NOMO-1 treated with dmso at 0.1 percent for 144 hours (cell line): ENCODE measurements around the gene TRAPPC3L.
"Not testable (repeated sequence)": the region's sequence is repeated elsewhere in the genome, so short reads cannot be mapped to it uniquely, and the experiment has no call there.

Source experiments
- DNase-seq: peaks from one replicate; lab custom pipeline; 2025; ENCODE audit not compliant: unreplicated experiment; lab: John Stamatoyannopoulos, UW

TRAPPC3L gene

GRCh38 chr6:116515141-116515540 lies 30.3 kb downstream of the TRAPPC3L start:
- no peak for DNase-seq

- no peak for DNase-seq
Observed at GRCh38 chr6:116514111-116514510, 31.4 kb downstream of the TRAPPC3L start.

DNA sequence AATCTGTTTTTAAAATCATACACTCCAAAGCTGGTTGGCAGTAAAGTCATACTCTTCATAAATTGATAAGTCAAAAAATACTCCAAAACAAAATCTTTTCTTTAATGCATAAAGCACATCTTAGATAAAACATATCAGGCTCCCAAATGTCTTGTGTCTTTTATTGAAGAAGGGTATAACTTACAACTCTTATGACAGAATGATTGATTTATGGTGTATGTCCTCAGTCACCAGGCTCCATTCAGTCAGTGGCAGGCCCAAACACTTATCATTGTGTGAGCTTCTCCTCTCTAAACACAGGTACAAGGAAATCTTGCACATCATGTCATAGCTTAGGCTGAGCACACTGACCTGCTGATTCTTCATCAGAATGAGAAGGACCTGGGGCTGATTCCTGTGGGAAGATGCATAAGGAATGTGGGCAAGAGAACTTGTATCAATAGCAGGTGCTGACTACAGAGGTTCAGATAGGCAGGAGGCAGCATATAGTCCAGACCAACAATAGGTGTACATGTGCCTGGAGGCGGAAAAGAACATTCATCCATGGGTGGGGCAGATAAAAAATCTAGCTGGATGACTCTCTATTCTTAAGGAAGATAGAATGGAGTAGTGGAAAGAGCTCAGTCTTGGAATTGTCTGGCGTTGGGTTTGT lies 32.1 kb downstream of the TRAPPC3L start:
- DNase-seq = no peak

GRCh38 chr6:116512734-116513133 lies 32.8 kb downstream of the TRAPPC3L start:
- no peak for DNase-seq

GRCh38 chr6:116512111-116512559 lies 33.3 kb downstream of the TRAPPC3L start:
- DNase-seq = no peak

DNA sequence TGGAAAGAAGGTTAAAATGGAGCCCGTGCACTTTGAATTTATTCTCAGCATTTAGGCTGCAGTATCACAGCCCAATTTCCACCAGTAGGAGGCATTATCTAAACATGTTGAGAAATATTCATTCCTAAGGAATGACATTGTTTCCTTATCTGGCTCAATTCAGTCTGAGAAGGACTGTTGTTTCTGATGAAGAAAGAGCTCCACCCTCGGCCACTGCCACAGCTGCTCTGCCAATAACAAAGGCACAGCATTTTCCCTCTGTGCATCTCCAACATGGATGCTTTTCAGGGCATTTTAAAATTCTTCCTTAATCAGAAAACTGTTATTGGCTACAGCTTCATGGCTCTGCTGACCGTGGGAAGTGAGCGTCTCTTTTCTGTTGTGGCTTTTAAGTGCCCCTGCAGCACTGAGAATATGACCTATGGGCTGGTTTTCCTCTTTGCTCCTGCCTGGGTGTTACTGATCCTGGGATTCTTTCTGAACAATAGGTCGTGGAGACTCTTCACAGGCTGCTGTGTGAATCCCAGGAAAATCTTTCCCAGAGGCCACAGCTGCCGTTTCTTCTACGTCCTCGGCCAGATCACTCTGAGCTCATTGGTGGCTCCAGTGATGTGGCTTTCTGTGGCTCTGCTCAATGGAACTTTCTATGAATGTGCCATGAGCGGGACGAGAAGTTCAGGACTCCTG lies 33.9 kb downstream of the TRAPPC3L start, which contains the start of gene CALHM5:
Gene CALHM5 (plus strand): TSS at position 216 of the 687 bp plus-strand sequence. CDS start 58 bp downstream, at position 274.
- DNase-seq = no peak

- DNase-seq = no peak
Observed at GRCh38 chr6:116508527-116508926, 37.0 kb downstream of the TRAPPC3L start.

DNA sequence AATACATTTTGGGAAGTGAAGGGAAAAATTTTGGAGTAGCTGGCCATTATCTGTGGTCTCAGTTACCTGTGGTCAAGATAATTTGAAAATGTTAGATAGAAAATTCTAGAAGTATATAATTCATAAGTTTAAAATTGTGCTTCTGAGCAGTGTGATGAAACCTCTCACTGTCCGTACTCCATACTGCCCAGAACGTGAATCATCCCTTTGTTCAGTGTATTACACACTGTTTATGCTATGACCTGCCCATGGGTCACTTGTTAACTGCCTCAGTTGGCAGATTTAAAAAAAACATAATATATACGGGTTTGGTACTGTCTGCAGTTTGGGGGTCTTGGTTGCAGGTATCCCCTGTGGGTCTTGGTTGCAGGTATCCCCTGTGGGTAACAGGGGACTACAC lies 38.2 kb downstream of the TRAPPC3L start:
- no peak for DNase-seq

- no peak for DNase-seq
Observed at GRCh38 chr6:116500969-116501433, 44.5 kb downstream of the TRAPPC3L start.

DNA sequence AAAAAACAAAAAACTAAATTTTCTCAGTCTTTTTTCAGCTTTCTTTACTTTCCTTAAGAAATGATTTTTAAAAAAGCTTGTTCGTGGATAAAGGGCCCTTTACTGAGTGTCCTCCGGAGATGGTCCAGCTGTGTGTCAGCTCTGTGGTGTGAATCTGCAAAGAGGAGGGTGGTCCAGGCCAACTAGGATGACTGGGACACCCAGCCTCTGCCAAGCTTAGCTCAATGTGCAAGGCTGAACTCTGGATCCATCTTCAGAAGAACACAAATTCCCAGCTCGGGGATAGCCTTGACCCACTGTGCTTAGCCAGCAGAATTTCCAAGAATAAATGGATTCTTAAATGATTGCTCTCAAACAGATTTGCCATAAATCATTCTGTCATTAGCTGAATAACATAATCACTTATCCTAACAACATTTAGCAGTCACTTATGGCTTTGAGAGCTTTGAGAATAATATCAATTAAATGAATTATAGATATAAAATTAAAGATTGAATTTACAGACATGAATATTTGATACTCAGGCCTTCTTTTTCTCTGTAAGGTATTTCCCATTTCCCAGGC lies 48.3 kb downstream of the TRAPPC3L start:
- DNase-seq = no peak

DNA sequence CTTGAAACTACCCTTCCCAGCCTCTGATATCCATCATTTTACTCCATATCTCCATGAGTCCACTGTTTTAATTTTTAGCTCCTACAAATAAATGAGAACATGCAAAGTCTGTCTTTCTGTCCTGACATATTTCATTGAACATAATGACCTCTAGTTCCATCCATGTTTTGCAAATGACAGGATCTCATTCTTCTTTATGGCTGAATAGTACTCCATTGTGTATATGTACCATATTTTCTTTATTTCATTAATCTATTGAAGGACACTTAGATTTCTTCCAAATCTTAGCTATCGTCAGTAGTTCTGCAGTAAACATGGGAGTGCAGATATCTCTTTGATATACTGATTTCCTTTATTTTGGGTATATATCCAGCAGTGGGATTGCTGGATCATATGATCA lies 50.3 kb downstream of the TRAPPC3L start:
- DNase-seq = not testable (repeated sequence)

DNA sequence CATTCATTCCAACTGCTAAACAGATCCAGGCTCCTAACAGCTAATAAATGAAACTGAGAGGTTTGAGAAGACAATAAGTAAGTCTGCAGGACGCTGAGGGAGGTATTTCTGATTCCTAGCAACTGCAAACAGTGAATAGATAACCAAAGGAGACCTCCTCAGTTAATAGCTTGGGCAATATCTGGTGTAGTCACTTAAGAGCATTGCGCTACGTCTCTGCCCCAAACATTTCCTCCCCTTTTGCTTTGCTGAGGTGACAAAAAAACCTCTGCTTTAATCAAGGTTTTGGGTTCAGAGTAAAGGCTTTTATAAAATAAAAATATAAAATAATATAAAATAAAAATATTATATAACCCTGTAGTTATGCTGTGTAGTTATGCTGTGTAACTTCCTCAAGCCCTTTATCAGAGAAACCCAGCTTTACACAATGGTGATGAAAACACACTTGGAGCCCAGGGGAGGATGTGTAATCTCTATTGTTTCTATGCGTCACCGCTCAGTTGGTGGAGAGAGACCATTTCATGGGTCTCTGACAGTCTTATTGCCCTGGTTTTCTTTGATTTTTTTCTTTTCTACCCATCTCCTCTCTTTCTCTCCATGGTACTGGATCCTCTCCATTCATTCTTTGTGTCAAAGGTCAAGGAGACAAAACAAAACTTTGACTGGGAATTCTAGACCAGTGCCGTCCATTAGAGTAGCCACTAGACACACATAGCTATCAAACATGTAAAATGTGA lies 53.0 kb downstream of the TRAPPC3L start:
- no peak for DNase-seq

DNA sequence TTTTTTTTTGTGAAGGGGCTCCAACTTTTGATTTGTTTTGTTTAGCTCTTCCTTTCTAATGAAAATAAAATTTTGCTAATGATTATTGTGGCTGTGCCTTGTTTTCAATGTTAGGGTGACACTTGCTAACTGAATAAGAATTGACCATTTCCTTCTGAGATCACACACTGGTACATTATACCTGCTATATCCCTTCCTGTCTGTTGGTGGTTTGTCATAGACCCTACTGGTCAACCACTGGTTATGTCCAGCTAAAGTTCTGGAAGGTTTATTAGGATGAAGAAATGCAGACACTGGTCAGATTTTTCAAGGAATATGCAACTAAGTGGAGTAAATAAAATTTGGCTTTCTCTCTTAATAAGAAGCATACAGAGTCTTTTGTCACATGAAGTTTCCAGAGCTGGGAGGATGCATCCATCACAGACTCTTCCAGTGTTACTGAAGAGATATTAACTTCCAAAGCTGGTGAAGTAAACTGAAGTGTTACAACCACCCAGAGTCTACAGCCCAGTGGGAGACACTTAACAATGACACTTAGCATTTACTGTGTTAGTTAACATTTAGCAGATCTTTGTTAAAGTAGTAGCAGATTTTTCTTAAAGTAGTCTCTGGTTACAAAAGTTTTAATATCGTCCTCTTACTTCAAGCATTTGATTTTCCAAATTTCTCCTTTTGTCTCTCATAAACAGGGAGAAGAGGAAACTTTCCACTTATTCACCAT lies 53.7 kb downstream of the TRAPPC3L start:
- DNase-seq = no peak

GRCh38 chr6:116485559-116486184 lies 59.8 kb downstream of the TRAPPC3L start:
- DNase-seq = no peak

GRCh38 chr6:116483616-116484015 lies 61.9 kb downstream of the TRAPPC3L start:
- no peak for DNase-seq

GRCh38 chr6:116482780-116483179 lies 62.7 kb downstream of the TRAPPC3L start:
- DNase-seq = no peak

DNA sequence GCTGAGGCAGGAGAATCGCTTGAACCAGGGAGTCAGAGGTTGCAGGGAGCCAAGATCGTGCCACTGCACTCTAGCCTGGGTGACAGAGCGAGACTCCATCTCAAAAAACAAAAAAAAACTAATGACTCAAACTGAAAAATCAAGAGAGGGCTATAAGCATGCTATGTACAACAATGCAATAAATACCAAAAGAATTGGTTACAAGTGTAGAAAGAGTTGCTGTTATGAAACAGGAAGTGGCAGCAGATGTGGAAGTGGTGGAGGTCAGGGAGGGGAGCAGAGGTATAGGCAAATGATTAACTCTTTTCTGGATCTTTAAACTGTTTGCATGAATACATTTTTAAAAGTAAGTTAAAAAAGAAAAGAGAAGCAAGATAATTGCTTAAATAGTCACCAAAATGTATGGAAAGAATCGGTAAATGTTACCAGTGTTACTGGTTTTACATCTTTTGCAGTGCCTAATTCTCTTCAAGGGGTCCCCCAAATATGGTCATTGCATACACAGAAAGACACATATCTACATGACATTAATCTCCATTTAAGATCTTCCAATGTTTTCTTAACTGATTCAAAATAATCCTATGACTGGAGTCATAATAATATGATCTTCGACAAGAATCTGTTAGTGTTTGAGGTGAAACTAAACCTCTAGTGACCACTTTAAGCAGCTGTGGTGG lies 69.3 kb downstream of the TRAPPC3L start:
- peak; percentile 91 for DNase-seq

GRCh38 chr6:116475141-116475540 lies 70.3 kb downstream of the TRAPPC3L start:
- peak; percentile 33 for DNase-seq

GRCh38 chr6:116472706-116473105 lies 72.8 kb downstream of the TRAPPC3L start:
- no peak for DNase-seq

DNA sequence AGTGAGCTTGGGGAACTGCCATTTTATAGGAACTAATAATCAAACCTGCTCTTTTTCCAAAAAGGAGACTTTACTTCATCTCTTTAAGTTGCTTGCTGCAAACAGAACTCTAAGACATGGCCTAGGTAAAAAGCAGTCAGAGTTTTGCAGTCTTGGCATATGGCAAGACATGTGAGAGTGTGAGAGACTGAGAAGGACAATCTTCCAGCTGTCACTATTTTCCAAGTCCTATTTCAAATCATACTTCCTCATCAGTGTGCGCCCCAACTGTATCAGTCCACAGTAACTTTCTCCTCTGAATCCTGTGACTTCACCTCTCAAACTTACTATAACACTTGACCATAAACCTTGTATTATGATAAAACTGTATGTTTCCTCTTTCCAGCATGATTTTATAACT lies 74.0 kb downstream of the TRAPPC3L start:
- DNase-seq = no peak
